ENCODE results near the gene TEX12.
A peak's percentile ranks its signal among the peaks of the same experiment; 100 is the strongest.
"Not testable (repeated sequence)": the region's sequence is repeated elsewhere in the genome, so short reads cannot be mapped to it uniquely, and the experiment has no call there.

The TEX12 gene

DNA sequence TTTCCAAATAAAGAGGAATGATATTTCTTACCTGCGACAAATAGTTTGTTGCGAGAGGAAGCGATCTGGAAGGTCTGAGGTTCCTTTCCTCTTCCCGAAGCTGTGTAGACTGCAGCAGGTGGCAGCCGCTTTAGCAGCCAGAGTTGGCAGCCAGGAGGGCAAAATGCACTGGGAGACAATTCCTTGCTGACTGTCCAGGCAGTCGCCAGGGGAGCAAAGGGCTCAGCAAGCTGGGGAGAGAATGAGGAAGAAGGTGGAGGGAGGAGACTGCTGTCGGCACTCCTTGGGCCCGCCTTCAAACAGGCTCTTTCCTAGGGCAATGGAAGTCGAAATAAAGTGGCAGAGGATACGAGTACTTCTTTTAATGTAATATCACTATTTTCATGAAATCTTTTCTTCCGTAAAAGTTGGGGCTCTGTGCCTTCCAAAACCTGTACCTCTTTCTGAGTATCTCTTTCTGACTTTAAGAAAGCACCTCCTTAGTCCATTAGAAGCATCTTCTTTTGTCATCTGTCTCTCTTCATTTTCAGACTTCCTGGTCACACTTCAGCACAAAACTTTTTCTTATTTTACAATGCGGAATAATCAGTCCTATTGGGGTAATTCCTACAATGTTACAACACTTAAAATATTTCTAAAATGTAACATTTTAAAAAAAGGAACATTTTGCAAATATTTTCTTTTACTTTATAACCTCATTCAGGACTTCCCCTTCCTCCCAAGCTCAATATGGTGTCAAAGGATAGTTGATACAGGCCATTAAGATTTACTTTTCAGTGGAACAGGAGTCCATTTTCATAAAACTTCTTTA lies 3.1 kb upstream of the TEX12 start, which contains the start of gene IL18:
Gene IL18 (minus strand): TSS at position 220 of the 811 bp plus-strand sequence. CDS start 9,041 bp downstream, outside the sequence.
- DNase-seq (ENCODE audit: insufficient read length, low spot score), result no peak
- FAIRE-seq, result no peak

DNA sequence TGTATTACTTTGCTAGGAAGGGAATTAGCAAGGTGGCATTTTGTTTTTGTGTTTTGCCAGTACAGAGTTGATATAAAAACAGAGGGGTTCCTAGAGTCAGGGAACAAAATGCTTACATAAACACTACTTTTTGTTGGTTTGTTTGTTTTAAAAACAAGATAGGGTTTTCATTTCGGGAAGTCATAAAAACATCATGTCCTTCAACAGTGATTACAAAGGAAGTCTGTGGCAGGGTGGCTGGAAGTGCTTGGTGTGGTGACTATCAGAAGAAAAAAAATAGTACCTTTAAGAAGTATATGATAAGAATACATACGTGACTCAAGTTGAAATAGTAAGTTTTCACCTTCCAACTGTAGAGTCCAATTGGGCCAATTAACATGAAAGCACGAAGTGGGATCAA lies 2.1 kb upstream of the TEX12 start:
- no peak for DNase-seq (ENCODE audit: insufficient read length, low spot score)

DNA sequence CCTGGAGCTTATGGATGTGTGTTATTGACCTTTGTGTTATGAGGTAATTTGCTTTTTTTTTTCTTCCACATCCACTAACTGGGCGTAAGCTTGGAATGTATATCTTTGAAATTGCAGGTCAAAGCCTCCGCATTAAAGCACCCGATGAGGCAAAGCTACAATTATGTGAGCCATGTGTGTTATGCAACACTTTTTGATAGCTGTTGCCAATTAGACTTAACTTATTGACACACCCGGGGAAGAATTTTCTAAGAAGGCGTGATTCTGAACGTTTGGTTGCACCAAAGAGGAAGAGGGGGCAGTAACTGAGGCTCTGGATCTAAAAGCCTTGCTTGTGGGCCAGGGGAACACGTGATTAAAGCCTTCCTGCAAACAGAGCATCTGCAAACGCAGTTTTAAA lies 610 bp upstream of the TEX12 start:
- FAIRE-seq, result peak; percentile 9
- DNase-seq (ENCODE audit: insufficient read length, low spot score), result no peak

More for the DNA sequence above, 2.1 kb upstream of the TEX12 start:
- peak; percentile 57 for FAIRE-seq

DNA sequence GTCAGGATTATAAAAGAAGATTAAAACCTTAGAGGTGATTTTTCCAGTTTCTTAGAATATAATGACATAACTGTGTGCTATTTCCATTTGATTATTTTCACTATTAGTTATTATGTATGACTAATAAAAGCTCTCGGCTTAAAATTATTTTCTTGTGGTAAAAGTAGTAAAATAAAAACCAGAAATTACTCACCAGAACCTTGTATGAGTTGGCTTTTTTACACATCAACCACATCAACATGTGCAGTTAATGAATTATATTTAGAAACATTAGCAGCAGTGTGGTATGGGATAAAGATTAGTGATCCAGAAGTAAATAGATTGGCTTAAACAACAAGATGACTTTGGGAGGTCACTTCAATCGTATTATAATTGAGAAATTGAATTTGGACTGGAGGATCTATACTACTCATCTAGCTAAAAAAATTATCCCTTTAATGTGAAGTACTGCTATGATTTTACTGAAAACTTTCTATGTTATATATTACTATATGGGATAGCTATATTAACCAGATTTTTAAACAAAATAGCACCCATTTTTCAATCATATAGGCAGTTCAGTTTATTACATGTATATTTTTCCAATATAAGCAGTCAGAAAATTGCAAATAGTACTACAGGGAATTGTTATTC lies 5.3 kb downstream of the TEX12 start:
- FAIRE-seq (no peak), DNase-seq (ENCODE audit: insufficient read length, low spot score) (no peak)

DNA sequence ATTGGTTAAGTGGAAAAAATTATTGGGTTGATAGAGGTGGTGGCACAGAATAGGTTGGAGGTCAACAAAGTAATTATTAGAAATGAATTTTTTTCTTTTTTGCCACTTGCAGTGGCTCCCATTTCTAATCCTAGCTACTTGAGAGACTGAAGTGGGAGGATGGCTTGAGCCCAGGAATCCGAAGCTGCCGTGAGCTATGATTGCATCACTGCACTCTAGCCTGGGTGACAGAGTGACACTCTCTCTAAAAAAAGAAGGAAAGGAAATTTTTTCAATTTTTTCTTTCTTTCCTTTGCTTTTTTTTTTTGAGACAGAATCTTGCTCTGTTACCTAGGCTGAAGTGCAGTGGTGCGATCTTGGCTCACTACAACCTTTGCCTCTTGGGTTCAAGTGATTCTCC lies 6.0 kb downstream of the TEX12 start:
- DNase-seq (ENCODE audit: insufficient read length, low spot score), result no peak
- FAIRE-seq, result no peak

DNA sequence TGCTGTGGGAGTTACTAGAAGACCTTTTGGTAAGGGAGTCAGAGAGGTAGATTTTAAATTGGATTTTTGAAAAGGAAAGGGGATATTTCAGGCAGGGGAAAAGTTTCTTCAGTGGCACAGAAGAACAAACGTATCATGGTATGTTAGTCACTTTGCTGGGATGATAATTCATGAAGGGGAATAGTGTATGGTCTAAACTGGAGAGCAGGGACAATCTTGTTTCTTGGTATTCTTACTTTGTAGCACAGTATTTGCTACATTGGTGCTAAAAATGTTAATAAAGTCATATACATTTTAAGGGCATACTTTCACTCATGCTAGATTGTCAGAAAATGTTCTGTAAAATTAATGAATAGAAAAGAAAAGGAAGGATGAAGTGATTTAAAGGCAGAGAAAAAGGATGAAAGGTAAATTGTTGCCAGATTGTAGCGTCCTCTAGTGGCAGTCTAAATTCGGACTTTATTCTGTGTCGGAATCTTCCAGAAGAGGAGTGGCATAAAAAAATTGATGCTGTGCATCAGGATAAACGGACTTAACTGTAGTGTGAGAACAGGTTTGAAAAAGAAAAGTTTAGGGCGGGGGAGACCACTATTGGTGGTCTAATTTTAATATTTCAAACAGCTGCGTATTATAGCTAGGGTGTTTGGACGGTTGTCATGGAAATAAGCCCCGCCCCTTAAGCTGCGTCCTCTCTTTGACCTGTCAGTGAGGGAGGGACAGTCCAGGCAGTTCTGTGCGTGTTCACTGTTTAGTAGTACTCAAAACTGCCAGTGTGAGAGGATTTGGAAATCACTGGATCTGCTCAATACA lies 7.8 kb downstream of the TEX12 start, which contains the start of gene BCO2:
Gene BCO2 (plus strand): TSS at position 724 of the 810 bp plus-strand sequence. CDS start 90 bp downstream, outside the sequence.
- DNase-seq (ENCODE audit: insufficient read length, low spot score) (peak; percentile 84), FAIRE-seq (peak; percentile 95)

DNA sequence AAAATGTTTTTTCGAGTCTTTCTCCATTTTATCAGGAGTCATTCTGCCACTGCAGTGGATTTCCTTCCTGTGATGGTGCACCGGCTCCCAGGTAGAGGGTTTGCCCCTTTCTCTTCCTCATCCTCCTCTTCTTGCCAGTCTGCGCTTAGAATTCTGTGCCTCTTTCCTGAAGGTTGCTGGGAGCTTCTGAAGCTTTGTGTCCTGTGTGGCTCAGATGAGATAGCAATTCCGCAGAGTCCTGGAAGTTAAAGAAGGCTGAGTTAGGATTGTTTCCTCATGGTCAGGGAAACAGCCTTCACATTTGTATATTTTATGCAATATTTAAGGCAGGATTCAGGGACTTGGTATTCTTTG lies 8.4 kb downstream of the TEX12 start:
- FAIRE-seq, result no peak

DNA sequence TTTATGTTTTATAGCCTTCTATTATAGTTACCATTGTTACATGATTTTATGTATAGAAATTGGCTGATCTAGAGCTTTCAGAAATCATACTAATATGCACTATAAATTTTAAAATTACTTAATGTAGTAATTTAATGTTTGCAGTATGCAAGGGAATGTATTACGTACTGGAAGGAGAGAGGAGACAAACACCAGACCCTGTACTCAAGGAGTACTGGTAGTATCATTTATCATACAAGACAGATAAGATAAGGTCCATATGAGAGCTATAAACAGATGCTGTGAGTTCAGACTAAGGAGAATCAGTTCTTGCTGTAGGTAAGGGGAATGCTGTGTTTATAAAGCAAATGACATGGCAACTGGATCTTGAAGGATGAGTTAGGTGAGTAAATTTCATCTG lies 8.9 kb downstream of the TEX12 start:
- FAIRE-seq, result peak; percentile 28
- no peak for DNase-seq (ENCODE audit: insufficient read length, low spot score)

More for the DNA sequence above, 8.4 kb downstream of the TEX12 start:
- no peak for DNase-seq (ENCODE audit: insufficient read length, low spot score)

DNA sequence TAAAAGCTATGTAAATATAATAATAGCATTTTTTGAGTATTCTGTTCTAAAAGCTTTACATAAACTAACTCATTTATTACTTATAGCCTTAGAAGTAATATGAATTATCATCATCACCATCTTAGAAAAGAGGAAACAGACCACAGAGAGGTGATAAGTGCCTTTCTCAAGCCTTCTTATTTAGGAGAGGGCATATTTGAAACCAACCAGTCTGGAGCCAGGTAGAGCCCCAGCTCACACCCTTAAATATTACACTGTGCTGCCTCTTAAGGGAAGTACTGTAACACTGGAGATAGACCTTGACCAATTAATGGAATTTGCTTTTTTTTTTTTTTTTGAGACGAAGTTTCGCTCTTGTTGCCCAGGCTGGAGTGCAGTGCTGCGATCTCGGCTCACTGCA lies 10.4 kb downstream of the TEX12 start:
- DNase-seq (ENCODE audit: insufficient read length, low spot score), result no peak

DNA sequence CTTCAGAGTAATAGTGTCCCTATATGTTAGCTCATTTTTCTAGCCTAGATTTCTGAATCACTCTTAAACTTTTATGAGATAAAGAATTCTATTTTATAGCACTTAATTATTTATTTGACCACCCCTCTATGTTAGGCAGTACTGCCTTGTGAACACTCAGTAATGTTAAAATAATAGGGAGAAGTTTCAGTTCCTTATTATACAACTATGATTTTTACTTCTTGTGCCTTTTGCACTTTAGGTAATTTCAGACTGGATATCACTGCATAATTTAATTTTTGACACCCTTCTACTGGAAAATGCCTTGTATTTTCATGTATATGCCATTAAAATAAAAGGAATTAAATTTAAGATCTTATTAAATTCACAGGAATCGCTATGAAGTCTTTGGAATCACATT lies 11.3 kb downstream of the TEX12 start:
- FAIRE-seq (no peak), DNase-seq (ENCODE audit: insufficient read length, low spot score) (no peak)

More for the DNA sequence above, 10.4 kb downstream of the TEX12 start:
- FAIRE-seq, result no peak

DNA sequence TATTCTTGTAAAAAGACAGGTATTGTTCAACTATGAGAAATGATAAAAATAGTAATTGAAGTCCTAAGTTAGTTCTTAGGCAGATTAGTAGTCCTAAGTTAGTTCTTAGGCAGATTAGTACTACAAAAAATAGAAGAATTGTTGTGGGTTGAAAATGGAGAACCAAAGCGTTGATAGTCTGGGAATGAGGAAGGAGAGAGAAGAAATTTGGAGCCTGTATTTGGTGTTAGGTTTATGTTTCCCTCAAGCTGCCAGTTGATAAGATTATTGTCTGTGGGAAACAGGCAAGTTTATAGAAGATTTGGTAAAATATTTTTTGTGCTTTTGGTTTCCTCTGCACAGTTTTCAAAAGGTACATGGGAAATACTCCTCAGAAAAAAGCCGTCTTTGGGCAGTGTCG lies 11.8 kb downstream of the TEX12 start:
- no peak for FAIRE-seq
- no peak for DNase-seq (ENCODE audit: insufficient read length, low spot score)

DNA sequence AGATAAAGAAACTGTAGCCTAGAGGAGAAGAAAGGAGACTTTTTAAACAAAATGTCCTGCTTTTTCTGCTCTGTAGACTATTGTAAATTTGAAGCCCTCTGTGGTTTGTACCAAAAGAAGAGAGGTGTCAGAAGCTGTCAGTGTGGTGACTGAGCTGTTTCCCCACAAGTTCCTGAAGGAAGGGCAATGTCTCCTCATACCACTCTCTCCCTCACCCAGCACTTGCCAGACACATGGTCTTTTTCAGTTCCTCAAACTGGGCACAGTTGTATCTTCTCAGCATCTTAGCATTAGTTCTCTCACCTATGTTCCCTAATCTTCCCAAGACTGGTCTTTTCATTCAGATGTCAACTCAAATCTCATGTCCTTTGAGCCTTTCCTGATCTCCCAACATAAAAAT lies 12.4 kb downstream of the TEX12 start:
- FAIRE-seq (peak; percentile 67), DNase-seq (ENCODE audit: insufficient read length, low spot score) (no peak)

DNA sequence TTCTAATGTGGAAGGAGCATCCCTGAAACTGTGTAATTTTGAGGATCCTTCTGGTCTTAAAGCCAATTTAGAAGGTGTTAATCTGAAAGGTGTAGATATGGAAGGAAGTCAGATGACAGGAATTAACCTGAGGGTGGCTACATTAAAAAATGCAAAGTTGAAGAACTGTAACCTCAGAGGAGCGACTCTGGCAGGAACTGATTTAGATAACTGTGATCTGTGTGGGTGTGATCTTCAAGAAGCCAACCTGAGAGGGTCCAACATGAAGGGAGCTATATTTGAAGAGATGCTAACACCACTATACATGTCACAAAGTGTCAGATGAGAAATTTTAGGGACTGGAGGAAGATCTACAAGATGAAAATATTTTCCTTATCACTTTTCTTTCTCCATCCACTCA lies 15.7 kb downstream of the TEX12 start:
- DNase-seq (ENCODE audit: insufficient read length, low spot score) (no peak), FAIRE-seq (no peak)

DNA sequence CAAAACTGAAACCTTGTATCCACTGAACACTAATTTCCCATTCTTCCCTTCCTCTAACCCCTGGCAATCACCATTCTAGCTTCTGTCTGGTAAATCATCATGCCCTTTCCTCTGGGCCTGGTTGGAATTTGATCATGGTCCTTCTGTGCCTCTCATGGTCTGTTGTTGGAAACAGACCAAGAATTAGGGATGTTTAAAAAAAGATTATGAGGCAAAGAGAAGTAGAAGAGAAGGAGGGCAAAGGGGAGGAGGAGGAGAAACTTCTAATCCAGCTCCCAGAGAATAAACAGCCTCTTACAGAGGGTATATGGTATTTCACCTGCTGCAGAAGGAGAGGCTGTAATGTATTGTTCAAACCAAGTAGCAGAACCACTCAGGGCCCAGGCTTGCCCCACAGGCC lies 18.7 kb downstream of the TEX12 start:
- DNase-seq (ENCODE audit: insufficient read length, low spot score) (no peak), FAIRE-seq (peak; percentile 55)

DNA sequence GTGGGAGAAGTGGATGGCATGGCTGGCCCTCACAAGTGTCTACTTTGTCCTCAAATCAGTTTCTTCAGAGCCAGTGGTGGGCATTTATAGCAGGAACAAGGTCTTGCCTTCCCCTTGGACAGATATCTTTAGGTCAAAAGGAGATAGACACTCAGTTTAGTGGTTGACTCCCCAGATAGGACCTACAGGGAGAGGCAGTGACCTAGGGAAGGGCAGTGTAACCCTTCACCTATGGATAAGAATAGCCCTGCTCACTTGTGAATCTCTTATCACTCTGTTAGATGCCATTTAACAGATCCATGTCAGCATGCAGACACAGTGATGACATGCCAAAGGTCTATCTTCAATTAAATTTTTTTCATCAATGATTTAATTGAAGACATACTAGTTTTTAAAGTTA lies 19.1 kb downstream of the TEX12 start:
- DNase-seq (ENCODE audit: insufficient read length, low spot score) (no peak), FAIRE-seq (no peak)

DNA sequence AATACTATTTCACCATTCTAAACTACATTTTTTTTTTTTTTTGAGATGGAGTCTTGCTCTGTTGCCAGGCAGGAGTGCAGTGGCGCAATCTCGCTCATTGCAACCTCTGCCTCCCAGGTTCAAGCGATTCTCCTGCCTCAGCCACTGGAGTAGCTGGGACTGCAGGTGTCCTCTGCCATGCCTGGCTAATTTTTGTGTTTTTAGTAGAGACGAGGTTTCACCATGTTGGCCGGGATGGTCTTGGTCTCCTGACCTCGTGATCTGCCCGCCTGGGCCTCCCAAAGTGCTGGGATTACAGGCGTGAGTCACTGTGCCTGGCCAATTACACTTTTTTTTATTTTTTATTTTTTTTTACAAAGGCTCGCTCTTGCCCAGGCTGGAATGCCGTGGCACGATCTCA lies 27.9 kb downstream of the TEX12 start:
- DNase-seq (ENCODE audit: insufficient read length, low spot score); FAIRE-seq: not testable (repeated sequence)

DNA sequence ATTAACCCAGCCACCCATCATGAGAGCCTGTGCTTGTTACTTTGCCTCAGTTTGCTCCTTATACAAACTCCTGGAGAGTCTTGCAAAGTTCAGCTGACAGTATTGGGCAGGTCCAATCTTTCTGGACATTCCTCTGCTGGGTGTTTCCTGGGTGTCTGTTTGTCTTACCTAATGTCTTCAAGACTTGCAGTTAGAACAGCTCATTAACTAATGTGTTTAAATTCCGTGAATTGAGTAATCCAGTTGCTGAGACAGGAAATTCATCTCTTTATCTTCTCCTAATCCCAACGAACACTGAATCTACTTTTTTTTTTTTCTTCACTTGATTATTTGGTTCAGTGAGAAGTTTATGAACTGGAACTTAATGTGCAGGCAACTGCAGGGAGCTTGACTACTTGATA lies 28.8 kb downstream of the TEX12 start:
- DNase-seq (ENCODE audit: insufficient read length, low spot score) (no peak), FAIRE-seq (no peak)

DNA sequence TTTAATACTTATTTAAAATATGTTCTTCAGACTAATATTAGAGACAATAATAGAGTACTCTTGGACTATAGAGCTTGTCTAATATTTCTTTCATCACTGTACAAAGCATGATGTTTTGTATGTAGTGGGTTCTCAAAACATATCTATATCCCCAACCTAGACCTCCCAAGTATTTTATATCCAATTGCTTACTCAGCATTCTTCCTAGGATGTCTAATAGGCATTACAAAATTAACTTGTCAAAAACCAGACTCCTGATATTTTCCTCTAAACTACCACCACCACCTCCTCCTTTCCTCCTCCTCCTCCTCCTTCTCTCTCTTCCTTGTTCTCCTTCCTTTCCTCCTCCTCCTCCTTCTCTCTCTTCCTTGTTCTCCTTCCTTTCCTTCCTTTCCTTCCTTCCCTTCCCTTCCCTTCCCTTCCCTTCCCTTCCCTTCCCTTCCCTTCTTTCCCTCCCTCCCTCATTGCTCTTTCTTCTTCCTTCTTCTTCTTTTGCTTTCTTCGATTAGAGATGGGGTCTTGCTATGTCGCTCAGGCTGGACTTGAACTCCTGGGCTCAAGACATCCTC lies 29.4 kb downstream of the TEX12 start:
- peak; percentile 85 for FAIRE-seq
- no peak for DNase-seq (ENCODE audit: insufficient read length, low spot score)

DNA sequence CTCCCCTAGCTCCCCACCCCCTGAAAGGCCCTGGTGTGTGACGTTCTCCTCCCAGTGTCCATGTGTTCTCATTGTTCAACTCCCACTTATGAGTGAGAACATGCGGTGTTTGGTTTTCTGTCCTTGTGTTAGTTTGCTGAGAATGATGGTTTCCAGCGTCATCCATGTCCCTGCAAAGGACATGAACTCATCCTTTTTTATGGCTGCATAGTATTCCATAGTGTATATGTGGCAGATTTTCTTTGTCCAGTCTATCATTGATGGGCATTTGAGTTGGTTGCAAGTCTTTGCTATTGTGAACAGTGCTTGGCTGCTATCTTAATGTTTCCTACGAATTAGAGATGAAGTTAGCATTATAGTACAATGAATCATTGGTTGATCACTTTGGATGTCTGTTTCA lies 31.9 kb downstream of the TEX12 start:
- not testable (repeated sequence) for DNase-seq (ENCODE audit: insufficient read length, low spot score); FAIRE-seq

DNA sequence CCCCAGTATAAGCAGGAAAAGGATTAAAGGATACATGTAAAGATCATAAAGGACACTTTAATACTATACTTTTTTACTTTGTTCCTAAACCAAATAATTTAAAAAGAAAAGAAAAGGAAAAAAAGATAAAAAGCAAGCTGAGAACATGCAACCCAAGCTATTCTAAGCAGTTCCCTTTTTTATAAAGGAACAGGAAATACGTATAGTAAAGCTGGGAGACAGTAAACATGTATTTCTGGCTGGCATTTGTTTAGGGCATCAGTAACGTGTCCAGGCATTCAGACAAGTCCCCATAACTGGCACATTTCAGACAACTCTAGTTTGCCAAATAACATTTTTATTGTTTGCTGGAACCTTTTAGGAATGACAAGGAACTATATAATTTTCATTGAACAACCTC lies 33.1 kb downstream of the TEX12 start:
- no peak for FAIRE-seq
- no peak for DNase-seq (ENCODE audit: insufficient read length, low spot score)

DNA sequence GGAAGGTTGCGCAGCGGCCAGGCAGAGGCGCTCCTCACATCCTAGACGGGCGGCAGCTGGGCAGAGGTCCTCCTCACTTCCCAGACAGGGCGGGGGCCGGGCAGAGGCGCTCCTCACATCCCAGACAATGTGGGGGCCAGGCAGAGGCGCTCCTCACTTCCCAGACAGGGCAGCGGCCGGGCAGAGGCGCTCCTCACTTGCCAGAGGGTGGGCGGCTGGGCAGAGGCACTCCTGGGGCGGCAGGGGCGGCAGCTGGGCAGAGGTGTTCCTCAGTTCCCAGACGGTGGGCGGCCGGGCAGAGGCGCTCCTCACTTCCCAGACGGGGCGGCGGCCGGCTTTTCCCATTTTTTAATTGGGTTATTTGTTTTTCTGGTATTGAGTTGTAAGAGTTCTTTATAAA lies 38.9 kb downstream of the TEX12 start:
- DNase-seq (ENCODE audit: insufficient read length, low spot score) (no peak), FAIRE-seq (no peak)

Data from HTR-8/SVneo (cell line).